Uterus (tissue), 2 donors: Measurements from ENCODE around the gene RENBP.

Experiments used
- POLR2A ChIP-seq, 2 donors: fragments of 450-650 bp; IDR thresholded peaks; one replicate each; pipeline ENCODE4 v1.6.1; 2016; ENCODE audit warnings: antibody characterized with exemption in 2 of 2, mild to moderate bottlenecking in 1 of 2, moderate library complexity in 1 of 2
- TF ChIP-seq, protein P1 (sequence below), 4 experiments: fragments of 200-600 bp in 2 of 4; fragments of 450-650 bp in 2 of 4; sonication (generic) in 2 of 4; IDR thresholded peaks; one replicate each; pipeline ENCODE4 v1.5.1; 2016 to 2019; ENCODE audit warnings: antibody characterized with exemption in 4 of 4, mild to moderate bottlenecking in 2 of 4, moderate library complexity in 1 of 4

- TF ChIP-seq POLR2A (IDR thresholded peaks at IDR 0.05), result no peak
- TF ChIP-seq, protein P1, sequence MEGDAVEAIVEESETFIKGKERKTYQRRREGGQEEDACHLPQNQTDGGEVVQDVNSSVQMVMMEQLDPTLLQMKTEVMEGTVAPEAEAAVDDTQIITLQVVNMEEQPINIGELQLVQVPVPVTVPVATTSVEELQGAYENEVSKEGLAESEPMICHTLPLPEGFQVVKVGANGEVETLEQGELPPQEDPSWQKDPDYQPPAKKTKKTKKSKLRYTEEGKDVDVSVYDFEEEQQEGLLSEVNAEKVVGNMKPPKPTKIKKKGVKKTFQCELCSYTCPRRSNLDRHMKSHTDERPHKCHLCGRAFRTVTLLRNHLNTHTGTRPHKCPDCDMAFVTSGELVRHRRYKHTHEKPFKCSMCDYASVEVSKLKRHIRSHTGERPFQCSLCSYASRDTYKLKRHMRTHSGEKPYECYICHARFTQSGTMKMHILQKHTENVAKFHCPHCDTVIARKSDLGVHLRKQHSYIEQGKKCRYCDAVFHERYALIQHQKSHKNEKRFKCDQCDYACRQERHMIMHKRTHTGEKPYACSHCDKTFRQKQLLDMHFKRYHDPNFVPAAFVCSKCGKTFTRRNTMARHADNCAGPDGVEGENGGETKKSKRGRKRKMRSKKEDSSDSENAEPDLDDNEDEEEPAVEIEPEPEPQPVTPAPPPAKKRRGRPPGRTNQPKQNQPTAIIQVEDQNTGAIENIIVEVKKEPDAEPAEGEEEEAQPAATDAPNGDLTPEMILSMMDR (IDR thresholded peaks at IDR 0.05), result no peak
These were observed 12.8 kb upstream of the RENBP start for GRCh38 chrX:153957224-153957623.
